Measurements from ENCODE around the gene DSCAML1. TPM values are rescaled to one million over a fixed set of nuclear protein-coding genes. Genes with fewer than 3 reads are reported as not detected.
A peak's percentile ranks its signal among the peaks of the same experiment; 100 is the strongest.
"Not testable (repeated sequence)": the region's sequence is repeated elsewhere in the genome, so short reads cannot be mapped to it uniquely, and the experiment has no call there.

DSCAML1 gene
- polyA plus RNA-seq, 1 donor, result 2.8 TPM

DNA sequence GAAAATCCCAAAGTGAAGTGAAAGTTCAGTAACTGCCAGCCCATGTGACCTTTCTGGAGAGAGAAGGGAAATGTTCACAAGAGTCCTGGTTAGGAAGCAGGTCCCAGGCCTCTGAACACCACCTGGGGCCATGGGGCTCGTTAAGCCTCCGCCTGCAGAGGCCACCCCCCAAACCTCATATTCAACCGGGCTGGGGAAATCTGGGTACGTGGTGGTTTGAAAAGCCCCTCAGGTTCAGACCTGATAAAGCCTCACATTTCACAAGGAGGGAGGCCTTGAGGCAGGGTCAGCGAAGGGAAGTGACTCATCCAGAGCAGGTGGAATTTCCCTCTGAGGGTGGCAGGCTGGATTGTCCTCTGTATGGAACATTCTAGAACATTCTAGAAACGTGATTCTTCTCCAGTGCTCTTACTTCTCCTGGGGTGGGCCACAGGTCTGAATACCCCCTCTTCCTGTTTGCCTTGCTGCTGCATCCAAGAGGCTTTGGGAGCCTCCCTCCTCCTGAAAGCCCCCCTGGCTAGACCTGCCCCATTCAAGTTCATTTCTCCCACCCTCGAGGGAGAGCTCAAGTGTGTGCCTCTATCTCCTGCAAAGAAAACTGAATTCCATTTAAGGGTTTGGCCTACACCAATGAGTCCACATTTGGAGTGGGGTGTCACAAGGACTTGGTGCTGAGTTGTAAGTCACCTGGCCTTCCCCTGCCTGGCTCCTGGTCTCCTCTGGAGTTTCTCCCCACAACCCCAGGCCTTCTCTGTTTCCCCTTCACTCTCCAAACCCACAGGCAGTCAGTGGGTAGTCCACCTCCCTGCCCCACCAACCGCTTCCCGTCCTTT is 21.2 kb upstream of the DSCAML1 start:
- no peak for DNase-seq

DNA sequence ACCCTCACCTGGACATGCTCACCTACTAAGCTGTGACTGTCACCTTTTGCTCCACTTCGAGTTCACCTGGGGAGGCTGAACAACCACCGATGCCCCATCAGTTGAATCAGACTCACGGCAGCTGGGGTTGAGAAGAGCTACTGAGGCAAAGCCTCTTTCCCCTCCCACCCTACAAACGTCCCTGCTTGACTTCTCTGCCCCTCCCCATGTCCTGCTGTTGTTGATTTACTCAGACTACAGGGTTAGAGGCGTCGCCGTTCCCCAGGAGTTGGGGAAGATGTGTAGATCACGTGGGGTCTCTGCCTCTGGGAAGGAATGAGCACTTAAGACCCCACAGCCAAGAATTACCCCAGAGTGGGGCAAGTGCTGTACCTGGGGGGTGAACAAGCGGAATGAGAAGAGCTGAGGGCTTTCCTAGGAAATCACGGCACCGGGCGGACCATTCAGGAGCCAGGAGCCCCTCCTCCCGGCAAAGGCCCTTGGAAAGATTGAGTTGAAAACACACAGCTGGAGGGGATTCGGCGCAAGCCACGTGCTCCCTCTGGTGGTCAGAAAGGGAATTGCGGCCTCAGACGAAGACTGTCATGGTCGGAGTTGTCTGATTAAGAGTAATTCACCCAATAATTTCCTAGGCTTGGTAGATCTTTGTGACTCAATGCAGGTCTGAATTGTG is 20.5 kb upstream of the DSCAML1 start:
- DNase-seq, result peak; percentile 88

DNA sequence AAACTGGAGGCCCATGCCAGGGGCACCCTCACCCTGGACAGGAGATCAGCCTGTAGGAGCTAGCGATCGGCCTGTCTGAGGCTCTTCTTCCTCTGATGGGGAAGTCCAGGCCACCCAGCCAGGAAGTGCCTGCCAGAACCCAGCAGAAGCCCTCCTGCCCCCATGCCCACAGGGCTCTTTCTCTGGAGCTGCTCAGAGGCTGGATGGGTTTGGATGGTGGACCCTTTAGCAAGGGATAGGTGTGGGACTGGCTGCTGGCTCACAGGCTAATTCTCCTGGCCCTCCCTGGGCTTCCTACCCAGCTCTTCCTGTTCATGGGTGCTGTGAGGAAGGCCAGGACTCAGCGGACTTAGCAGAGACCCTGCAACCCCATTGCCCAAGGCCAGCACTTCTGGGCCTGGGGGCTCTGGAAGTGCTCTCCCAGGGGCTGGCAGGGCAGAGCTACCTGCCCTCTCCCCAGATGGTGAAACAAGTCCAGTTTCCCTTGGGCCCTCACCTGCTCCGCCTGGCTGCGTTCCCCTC is 19.9 kb upstream of the DSCAML1 start:
- DNase-seq, result no peak

DNA sequence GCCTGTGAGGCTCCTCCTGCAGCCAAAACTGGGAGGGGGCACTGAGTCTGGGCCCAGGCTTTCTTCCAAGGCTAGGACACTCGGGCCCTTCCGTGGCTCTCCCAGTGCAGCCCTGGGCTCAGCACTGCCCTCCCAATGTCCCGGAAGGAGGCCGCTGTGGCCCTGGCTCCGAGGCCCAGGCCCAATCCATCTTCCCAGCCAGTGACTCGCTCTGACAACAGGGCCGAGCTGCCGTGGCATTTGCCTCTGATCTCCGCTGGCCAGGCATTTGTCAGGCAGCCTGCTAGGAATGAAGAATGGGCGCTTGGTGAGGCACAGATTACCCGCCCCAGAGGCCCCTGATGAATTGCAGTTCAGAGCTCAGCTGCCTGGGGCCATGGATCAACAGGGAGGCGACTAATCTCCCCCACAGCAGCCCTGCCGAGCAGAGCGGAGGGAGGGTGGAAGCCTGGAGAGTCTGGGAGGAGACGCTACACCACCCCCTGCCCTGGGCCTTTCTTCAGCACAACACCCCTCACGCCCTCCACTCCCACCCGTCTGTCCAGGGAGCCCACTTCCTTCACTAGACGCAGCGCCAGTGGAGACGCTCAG is 19.2 kb upstream of the DSCAML1 start:
- DNase-seq, result peak; percentile 74

DNA sequence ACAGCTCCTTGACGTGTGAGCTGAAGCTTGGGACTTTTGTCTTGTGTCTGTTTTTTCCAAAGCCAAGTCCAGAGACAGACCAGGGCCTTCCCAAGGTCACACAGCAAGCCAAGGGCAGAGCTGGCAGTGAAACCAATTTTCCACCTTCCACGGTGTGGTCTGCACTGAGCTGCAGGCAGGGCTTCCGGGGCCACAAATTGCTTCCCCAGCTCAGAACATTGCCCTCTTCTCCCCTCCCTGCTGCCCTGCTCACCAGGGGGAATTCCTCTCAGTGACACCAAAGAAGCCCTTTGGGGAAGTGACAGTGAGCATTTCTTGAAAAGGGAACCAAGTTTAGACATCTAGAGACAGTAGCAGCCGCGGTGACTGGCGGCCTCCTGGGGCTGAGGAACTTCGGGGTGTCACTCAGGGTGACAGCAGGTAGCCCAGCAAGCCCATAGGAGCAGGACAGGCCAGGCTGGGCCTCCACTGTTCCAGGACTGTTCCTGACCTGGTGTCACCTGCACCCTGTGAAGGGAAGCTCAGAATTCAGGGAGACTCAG is 18.3 kb upstream of the DSCAML1 start:
- DNase-seq, result no peak

DNA sequence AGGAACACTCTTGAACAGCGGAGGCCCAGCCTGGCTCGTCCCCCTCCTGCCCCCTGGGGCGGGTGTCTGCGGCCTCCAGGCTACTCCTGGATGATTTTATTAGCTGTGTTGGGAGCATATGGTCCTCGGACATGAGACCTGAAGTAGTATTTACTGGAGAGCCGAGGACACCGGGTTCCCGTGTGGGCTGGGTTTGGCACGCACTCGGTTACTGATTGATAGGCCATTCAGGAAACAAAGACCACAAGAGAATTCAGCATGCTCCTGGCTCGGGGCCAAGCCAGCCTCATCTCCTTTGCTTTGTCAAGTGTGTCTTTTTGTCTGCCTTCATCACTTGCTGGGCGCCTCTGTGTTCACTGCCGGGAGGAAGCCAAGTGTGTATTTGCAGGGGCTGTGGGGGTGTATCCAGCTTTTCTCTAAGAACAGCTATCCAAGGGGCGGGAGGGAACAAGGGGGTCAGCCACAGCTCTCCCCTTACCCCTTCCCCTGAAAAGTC is 17.8 kb upstream of the DSCAML1 start:
- DNase-seq, result peak; percentile 82

DNA sequence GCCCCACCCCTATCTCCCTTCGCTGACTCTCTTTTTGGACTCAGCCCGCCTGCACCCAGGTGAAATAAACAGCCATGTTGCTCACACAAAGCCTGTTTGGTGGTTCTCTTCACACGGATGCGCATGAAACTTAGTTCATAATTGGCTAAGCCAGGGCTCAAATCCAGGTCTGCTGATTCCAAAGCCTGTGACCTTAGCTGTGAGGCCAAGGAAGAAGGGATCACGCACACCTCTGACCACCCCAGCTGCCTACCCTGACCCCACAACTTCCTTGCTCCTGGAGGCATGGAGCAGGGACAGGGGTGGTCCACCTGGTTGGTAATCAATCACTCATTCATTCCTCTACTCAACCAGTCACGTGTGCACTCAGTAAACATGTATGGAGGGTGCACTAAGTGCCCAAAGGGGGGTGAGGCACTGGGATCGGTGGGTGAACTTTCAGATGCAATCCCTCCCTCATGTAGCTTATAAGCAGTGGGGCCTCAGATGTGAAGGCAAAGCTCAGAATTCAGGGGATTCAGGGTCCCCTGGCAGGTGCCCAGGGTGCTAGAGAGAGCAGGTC is 17.3 kb upstream of the DSCAML1 start:
- no peak for DNase-seq

DNA sequence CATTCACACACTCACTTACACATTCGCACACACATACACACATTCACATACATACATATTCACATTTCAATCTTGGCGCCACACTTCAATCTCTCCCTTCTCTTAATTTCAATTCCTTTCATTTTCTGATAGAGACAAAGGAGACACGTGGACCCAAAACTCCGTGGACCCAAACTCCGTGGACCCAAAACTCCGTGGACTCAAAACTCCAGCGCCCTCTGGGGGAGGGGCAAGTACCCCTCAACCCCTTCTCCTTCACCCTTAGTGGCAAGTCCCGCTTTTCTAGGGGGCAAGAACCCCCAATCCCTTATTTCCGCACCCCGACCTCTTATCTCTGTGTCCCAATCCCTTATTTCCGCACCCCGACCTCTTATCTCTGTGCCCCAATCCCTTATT is 13.0 kb upstream of the DSCAML1 start:
- not testable (repeated sequence) for DNase-seq

DNA sequence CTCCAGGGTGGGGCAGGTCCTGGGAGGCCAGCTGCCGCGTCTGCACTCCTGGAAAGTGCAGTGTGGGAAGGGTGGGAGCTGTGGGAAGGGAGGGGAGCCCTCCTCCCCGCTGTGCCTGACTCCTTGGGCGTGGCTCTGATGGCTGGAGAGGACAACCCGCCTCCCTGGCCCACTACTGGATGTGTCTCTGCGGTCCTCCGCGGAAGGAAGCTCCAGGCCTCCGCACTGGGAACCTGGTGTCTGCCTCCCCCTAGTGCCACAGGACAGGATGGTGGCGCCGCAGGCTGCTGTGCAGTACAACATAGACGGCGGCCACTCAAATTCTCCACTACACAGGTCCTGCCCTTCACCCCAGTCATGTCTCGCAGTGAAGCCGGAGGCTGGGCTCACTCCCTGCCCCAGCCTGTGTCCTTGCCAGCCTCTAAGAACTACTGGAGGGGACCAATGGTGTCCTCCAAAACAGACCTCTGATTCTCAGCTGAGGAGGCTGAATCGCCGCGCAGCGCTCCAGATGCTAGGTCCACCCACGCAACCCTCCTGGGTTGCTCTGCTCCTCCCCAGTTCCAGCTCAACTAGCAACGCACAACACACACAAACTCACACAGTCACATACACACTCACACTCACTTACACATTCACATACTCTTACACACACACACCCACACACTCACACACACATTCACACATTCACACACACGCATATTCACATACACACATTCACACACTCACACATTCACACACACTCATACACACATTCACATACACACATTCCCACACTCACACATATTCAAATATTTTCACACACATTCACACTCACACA is 12.4 kb upstream of the DSCAML1 start:
- no peak for DNase-seq

DNA sequence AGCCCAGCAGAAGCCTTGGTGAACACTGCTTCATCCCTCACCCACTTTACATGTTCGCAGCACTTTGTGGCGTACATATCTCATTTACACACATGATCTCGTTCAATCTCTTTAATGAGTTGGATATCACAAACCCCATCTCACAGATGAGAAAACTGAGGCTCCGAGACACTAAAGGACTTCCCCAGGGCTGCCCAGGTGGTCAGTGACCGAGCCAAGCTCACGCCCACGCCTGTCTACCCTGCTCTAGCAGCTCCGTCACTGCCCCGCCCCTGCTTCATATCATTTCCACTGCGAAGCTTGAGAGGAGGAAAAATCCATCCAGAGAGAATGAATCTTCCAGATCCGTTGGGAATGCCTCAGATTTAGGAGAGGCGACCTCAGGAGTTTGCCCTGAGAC is 11.8 kb upstream of the DSCAML1 start:
- DNase-seq, result no peak

DNA sequence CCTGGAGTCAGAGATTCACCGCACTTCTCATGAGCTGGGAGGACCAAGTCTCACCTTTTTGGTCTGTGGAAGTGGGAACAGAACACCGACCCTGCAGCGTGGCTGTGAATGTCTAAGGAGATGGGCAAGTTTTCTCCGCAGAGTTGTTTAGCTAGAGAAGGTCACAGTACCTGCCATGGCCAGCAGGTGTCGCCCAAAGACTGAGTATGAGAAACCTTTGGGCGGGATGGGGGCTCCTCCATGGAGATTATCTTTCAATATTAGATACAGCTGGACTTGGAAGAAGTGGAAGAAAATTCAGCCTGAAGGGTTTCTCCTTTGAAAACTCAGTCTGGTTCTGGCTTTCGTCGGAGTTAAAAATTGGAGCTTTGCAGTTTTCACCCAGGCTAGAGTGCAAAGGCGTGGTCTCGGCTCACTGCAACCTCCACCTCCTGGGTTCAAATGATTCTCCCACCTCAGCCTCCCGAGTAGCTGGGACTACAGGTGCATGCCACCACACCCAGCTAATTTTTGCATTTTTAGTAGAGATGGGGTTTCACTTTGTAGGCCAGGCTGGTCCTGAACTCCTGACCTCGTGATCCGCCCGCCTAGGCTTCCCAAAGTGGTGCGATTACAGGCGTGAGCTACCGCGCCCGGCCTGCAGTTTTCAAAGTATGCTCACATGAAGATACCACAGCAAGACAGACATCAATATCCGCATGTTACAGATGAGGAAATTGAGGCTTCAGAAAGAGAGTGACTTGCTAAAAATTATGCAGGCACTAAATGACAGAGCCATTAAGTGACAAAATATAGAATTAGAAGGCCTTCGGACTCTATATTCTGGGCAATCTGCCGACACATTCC is 10.7 kb upstream of the DSCAML1 start:
- DNase-seq, result no peak

DNA sequence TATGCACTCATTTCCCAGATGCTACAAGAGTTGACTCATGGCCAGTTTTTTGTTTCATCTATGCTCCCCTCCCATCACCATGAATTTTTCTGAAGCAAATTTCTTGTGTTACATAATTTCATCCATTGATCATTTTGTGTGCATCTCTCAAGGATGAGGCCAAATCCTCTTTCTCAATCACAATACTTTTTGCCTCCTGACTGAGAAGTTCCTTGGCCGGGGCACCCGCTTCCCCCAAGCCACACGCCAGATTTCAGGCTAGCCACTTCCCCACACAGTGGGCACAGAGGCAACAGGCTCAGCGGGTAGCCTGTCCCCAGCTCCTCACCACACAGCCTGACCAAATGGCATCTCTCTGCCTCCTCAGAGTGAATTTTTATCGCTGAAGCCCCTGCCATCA is 9.8 kb upstream of the DSCAML1 start:
- no peak for DNase-seq

DNA sequence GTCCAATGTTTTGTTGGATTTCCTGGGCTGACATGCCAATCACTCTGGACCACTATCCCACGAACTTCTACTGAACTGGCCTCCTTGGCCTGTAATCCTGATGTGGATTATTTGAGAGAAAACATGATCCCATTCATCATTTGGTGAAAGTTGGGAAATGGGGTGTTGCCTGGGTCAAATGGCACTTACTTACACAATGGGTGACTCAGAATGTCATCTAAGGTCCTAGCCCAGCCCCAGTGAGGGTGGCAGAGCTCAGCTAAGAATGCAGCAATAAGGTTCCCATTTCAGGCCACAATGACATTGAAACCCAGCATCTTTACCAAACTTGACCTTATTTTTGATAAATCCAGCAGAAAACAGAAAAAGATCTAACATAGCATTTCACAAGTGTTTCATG is 8.0 kb upstream of the DSCAML1 start:
- DNase-seq, result no peak

DNA sequence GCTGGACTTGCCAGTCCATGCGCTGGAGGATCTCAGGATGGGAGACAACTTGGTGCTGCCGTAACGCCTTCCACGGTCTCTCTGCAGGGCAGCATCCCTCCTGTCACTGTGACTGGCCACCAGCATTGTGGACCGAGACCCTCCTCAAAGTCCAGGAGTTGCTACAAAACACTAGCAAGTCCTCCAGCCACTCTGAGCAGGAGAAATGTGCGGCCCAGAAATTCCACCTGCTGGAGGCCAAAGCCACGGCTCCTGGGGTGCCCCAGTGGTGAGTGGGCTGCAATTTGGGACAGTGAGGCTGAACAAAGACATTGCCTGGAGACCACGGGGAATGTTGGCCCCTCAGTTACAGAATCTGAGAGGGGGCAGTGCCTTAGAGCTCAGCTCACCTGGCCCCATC is 6.9 kb upstream of the DSCAML1 start:
- DNase-seq, result no peak

DNA sequence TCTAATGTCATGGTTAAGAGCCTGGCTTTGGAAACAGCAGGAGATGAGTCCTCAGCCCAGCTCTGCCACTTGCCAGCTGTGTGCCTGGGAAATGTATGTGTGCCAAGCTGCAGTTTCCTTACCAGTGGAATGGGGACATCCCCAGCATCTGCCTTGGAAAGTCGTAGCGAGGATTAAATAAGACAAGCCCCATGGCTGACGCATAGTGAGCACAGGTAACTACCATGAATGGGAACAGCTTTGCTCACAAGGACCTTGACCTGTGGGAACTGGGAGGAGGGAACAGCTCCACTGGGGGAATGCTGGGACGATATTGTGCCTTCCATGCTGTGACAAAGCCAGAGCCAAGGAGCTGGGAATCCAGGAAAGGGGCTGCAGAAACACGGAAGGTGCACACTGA is 2.6 kb upstream of the DSCAML1 start:
- DNase-seq, result no peak

DNA sequence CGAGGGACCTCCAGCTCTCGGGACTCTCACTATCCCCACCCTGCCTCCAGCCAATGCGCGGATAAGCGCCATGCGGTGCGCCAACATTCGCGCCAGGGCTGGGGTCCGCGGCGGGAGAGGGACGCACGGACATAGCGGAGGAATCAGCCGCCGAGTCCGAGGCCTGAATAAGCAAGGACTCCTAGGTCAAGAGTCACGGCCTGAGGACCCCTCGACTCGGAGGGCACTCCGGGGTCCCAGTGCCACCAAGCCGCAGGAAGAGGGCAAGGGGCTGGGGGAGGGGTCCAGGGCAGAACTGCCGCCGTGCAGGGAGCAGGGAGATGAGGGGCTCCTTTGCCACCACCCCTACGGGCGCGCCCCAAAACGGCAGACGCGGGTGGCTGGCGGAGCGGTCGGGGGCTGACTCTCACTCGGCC is 552 bp downstream of the DSCAML1 start:
- no peak for DNase-seq

DNA sequence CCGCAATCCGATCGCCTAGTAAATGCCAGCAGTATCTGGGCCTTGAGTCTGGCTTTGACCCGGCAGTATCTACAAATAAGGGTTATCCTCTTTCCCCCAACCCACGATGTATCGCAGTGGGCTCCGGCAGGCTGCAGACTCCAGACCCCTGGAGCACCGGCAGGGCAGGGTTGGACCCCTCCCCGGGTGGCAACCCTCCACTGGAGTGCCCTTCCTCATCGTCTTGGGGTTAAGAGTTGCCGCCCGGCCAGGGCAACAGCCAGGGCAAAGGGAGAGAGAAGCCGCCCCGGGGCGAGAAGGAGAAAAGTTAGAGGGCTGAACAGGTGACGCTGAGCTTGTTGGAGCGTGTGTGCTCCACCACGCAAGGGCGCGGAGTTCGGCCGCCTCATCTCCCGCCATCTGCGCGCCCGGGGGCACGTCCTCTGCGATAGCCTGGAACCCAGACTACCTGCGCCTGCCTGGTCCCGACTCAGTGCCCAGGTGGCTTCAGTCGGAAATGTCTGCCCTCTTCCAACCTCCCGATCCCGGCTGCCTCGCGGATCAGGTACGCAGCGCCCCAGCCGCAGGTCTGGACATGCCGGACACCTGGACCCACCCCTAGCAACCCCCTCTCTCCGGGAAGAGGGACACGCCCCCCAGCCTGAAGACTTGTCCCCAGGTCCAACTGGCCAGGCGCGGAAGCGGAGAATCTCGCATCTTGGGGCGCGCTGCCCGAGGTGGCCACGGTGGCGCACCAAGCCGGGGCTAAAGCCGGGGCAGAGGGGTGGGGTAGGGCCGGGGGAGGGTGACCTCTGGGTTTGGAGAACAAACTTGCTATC is 1.2 kb downstream of the DSCAML1 start:
- DNase-seq, result no peak

DNA sequence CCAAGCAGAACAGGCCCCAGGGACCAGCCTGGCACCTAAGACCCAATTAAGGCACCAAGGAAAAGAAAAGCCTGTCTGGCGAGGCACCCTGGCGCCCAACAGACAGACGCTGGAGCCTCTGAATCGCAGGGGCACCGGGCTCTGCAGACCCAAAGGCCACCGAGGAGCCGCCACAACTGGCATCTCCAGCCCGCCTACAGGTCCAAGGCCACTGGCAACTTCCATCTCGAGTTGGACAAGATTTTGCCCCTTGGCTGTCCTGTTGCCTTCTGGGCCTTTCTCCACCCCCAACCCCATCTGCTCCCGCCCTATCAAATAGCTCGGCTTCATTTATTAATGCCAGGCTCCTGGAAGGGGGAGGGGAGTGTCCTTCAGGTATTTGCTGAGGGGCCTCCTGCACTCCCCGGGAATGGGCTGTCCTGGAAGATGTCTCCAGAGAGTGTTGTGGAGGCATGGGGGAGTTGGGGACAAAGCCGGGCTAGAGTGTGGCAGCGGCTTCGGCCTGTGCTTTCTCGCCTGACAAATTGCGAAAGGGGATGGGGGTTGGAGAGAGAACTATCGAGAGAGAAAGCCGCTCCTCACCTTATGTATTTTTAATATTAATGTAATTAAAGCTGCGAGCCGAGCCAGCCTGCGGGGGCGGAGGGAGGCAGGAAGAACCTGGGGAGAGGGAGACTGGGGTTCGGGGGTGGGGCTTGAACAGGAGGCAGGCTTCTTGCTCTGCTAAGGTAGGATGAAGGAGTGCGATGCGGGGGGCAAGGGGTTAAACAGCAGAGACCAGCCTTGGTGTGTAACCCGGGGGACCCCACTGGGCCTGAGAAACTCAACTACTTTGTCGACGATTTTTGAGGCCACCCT is 2.0 kb downstream of the DSCAML1 start:
- DNase-seq, result no peak

DNA sequence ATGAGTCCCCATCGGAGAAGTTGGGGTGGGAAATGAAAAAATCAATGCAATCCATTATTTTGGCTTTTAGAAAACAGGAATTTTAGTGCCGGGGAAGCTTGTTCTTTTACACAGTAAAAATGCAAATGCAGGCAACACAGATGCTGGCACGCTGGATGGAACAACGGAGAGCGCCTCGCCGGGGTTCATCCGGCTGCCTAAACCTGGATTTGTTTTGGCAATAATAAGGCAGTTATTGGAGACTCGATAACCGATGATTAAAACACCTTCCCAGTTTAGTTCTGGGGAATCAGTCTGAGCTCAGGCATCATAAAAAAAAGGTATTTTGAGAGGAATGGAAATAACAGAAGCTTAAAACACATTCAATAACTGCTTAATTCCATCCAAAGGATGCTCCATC is 2.9 kb downstream of the DSCAML1 start:
- DNase-seq, result no peak

All from left kidney (tissue), 2 donors.